Stimulated activated CD8-positive, alpha-beta memory T cell treated with anti-CD3 and anti-CD28 coated beads, Interleukin-15, amount 100 ng/mL, for 1 hour (primary cell): Measurements from ENCODE around the gene HYAL3.
"Not testable (repeated sequence)": the region's sequence is repeated elsewhere in the genome, so short reads cannot be mapped to it uniquely, and the experiment has no call there.

Source experiments
- DNase-seq: peaks from one replicate; pipeline ENCODE4 v3.0.0-alpha.2; 2020; ENCODE audit warnings: low read depth

Gene HYAL3

DNA sequence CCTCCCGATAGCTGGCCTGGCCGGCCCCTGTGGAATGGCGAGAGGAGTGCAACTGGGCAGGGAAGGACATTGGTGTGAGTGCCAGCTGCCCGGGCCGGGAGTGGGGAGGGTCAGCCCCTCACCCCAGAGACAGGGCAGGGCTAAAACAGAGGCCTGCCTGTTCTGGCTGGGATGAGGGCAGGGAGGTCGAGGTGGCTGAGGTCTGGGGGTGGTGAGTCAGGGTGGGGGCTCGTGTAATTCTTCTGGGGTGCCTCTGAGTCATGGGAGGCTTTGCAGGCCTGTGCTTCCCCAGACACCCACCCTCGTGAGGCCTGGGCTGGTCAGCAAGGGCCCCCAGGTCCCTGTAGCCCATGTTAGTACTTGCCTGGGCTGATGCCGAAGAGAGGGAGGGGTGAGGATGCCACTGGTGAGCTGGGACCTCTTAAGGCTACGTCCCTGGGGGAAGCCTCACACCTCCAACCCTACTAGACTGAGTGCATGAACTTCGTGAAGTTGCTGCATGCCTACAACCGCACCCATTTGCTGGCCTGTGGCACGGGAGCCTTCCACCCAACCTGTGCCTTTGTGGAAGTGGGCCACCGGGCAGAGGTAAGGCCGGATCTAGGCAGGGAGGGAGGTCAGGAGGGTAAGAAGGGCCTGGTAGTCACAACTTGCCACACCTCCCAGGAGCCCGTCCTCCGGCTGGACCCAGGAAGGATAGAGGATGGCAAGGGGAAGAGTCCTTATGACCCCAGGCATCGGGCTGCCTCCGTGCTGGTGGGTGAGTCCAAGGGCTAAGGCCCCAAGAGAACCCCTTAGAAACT, 28.6 kb downstream of the HYAL3 start:
- DNase-seq = no peak

DNA sequence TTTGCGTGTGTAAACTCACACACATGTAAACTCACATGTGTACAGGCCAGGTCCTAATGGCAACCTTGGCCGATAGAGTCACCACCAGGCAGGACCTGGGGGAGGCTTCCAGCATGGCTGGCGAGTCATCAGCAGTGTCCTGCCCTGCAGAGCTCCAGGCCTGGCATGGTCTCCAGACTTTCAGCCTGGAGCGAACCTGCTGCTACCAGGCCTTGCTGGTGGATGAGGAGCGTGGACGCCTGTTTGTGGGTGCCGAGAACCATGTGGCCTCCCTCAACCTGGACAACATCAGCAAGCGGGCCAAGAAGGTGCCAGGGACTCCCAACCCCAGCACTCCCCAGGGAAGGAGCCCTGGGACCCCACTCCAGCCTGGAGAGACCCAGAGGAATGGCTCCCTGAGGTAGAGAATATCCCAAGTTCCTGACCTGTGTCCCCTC, 29.2 kb downstream of the HYAL3 start:
- no peak for DNase-seq

DNA sequence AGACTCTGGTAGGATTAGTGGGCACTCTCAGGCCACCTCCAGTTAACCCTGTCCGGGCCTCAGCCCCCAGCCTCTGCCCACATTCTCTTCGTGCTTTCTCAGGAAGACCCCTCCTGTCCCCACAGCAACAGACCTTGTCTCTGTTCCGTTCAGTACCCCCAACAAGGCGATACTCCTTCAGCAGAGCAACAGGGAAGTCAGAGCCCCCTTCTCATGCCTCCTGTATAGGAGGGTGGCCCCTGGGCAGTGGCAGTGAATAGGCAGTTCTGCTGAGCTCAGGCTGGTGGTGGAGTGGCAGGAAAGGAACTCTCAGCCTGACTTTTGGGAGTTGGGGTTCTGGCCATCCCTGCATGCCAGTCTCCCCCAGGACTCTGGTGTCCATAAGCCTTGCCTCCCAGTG, 29.7 kb downstream of the HYAL3 start:
- DNase-seq = no peak

DNA sequence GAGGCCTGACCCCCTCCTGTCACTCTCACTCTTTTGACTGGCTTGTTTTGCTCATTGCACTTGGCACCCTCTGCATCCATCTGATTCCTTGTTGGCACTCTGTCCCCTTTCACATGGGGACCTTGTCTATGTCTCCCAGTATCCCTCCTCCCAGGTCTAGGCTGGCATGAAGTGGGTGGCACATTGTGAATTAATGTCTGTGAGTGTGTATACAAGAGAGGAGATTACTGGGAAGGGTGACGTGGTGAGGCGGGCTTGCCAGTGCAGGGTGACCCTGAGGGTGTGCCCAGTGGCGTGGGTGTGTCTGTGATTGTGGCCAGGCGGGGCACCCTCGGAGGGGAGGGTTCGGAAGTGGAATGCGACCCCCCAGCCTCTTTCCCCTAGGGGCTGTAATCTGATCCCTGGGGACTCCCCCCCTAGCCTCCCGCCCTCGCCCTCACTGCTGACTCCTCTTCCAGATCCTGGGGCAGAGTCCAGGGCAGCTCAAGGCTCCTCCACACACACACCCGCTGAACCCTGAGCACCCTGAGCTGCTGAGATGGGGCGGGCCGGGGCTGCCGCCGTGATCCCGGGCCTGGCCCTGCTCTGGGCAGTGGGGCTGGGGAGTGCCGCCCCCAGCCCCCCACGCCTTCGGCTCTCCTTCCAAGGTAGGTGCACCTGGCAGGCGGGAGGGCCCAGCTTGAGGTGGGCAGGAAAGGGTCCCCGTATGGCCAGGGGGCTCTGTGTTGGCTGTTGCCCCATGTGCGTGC, 30.3 kb downstream of the HYAL3 start, which contains the start of gene SEMA3B:
SEMA3B (plus strand) TSS at position 445 of the 749 bp plus-strand sequence; CDS start at position 539, 94 bp downstream.
- no peak for DNase-seq

DNA sequence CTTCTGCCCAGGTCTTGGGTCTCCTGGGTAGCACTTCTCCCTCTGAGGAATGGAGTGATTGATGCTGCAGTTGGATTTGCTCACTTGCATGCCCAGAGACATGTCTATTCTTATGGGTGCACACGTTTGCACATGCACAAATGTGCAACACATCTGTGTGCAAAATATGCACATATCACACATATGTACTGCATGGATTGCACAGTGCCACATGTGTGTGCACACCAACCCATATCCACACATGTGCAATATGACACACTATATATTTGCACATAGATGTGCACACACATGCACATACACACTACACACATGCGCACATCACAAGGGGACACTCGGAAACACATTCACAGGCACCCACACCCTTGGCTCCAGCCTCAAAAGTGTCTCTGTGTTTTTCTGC, 30.9 kb downstream of the HYAL3 start:
- DNase-seq = no peak

DNA sequence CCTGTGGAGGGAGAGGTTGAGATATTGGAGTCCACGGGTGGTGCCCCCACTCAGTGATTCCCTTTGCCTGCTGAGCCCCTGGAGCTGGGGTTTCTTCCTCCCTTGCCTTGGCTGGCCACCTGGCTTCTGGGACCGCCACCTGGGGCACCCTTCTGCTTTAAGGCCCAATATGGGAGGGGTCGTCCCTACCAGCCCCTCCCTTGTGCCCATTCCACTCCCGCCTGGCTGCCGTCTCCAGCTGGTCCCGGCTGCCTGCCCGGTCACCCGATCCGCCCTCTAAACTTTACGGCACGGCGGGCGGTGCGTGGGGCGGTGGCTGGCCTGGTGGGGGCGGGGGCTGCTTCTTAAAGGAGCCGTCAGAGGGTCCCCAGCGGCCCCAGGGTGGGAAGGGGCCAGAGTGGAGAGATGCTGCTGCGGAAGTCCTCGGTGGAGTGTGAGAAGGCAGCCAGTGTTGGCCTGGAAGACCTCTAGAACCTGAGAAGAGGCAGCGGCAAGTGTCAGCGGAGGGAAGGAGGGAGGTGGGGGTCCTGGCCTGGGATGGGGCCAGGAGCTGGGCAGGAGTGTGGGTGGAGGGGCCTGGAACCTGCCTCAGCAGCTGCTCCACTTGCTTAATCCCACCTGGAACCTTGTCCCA, 31.8 kb downstream of the HYAL3 start:
- no peak for DNase-seq

DNA sequence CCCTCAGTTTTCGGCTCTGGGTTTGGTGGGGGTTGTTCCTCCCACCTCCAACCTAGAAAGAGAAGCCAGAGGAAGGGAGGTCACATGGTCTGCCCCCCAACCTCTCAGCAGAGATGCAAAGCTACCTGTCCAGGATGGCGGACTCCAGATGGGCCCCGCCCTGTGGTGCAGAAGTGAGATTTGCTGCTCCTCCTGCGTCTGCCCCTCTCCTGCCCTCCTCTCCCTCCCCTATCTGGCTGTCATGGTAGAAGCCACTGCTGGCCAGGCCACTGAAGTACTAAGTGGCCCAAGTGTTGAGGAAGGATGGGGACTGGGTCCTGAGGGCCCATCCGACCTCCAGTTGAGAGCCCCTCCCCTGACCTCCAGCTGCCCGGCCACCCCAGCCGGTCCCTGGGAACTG, 32.4 kb downstream of the HYAL3 start:
- no peak for DNase-seq

DNA sequence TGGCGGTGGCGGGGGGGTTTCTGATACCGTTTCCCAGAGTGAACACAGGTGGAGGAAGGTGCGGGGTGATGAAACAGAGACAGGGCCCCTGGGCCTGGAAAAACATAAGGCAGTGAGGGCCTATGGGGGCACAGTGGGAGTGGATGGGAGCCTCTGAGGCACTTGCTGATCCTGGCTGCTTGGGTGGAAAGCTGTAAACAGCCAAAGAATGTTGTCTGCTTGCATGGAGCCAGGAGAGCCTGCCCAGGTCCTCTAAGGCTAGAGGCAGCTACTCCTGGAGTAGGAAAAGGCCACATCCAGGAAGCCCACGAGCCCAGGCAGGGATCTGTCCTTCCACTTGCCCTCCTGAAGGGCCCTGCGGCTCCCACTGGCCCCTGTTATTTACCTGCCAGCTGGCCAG, 33.2 kb downstream of the HYAL3 start:
- DNase-seq = no peak

DNA sequence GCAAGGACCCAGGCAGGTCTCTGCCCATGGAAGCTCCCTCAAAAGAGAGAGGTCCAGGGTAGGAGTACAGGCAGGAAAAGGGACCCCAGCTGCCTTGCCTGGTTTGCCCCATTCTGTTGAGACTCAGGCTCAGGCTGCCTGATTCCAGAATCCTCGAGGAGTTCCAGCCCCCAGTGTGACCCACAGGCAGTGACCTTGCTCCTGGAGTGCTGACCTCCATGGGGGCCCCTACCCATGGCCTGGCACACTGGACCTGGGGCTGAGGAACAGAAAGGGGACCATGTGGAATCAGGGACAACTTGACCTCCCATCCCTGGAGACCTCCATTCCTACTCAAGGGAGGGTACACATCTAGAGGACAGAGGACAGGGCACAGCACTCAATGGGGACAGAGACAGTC, 33.6 kb downstream of the HYAL3 start:
- DNase-seq = no peak

DNA sequence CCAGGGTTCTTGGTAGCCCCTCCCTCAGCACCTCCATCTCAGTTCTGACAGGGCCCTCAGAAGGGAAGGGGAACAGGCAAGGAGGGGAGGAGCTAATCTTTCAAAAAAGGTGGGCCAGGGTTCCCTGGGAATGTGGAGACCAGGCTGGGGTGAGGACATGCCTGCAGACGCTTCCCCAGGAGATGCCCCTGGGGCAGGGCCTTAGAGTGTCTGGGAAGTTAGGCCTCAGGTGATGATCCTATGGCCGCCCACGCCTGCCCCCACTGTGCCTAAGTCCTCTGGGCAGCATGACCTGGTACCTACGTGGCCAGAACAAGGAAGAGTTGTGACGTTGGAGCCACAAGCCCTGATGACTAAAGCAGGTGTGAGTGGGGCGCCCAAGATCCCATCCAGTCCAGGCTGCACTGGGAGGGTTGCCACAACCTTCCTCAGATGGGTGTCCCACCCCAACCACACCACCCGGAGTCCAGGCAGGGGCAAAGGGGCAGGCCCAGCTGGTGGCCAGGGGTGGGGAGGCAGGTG, 34.2 kb downstream of the HYAL3 start:
- DNase-seq = no peak

DNA sequence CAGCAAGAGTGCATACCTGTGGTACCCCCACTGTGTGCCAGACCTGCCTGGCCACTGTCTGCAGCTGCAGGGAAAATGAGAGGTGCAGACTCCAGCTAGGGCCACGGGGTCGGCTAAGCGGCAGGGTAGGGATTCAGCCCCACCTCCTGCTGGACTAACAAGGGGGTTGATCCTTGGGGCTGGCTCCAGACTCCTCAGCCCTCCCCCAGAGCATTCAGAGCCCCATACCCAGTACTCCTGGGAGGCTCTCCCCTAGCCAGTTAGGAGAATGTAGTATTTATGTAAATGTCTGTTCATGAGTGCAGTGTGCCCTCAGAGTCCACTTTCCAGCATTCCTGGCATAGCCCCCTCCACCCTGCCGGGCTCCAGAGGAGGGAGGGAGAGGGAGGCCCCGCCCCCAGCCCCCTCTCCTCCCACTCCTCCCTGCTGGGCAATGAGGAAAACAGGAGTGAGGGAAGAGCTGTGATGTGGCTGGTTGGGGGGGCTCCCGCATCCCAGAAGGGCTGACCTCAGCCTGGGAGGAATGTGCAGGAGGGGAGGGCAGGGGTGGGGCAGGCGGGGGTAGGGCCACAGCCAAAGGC, 34.7 kb downstream of the HYAL3 start:
- DNase-seq = no peak

DNA sequence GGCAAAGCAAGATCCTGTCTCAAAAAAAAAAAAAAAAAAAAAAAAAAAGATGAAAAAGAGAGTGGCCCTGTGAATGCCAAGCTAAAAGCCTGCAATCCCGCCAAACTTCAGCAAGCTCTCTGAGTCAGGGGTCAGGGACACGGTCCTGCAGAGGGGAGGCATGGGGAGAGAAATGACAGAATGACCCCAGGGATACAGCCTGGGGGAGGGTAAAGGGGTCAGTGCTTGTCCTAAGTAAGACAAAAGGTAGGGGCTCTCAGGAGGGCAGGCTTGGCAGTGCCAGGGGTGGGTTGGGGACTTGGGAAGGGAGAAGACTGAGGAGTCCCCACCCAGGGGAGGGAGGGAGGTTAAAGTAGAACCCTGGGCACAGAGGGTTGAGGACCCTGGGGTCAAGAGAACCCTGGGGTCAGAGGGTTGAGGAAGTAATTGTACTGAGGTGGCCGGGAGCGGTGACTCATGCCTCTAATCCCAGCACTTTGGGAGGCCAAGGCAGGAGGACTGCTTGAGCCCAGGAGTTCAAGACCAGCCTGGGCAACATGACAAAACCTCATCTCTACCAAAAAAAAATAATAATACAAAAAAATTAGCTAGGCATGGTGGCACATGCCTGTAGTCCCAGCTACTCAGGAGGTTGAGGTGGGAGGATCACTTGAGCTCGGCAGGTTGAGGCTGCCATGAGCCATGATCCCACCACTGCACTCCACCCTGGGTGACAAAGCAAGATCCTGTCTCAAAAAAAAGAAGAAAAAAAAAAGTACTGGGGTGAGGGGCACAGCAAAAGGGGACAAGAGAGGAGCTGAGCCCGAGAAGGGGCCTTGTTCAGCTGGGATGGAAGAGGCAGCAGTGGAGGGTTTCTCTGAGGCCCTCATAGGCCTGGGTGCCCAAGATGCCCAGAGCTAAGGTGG, 35.5 kb downstream of the HYAL3 start:
- DNase-seq = no peak

DNA sequence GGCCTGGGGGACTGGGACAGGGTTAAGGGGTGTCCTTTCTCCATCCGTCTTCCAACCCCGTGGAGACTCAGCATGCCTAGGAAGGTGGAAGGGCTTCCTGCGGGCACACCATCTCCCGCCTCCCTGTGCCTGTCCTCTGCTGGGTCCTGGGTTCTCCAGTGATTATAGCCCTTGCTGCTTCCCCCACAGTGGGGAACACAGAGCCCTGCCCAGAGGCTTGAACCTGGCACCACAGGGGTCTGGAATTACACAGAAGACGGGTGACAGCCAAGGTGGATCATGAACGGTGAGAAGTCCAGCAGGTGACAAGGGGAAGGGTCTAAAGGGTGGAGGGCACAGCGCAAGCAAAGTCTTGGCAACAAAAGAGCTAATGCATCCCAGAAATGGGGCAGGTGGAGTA, 36.4 kb downstream of the HYAL3 start:
- no peak for DNase-seq

DNA sequence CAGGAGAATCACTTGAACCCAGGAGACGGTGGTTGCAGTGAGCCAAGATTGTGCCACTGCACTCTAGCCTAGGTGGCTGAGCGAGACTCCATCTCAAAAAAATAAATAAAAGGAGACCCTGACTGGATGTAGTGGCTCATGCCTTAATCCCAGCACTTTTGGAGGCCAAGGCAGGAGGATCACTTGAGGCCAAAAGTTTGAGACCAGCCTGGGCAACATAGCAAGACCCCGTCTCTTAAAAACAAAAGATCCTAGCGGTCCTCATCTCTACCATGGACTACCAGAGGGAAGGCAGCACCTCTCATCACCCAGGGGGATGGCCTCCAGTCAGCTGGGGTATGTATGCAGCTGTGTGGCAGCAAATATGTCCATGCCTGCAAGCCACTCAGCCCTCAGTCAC, 37.0 kb downstream of the HYAL3 start:
- DNase-seq = not testable (repeated sequence)

DNA sequence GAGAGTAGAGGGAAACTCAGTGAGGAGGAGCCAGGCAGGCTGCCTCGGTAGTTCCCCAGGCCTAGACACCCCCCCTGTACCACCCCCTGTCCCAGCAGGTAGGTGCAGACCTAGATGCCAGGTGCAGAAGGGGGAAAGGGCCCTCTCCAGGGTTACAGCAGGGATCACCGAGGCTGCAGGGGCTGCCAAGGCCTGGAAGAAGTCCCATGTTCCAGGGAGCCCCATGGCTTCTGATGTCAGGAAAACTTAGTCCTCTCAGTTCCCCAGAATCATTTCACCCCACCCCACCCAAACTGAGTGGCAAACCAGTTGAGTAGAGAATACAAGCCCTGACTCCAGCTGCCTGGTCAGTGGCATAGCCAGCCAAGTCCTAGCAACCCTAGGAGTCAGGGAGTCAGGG, 37.7 kb downstream of the HYAL3 start:
- no peak for DNase-seq

DNA sequence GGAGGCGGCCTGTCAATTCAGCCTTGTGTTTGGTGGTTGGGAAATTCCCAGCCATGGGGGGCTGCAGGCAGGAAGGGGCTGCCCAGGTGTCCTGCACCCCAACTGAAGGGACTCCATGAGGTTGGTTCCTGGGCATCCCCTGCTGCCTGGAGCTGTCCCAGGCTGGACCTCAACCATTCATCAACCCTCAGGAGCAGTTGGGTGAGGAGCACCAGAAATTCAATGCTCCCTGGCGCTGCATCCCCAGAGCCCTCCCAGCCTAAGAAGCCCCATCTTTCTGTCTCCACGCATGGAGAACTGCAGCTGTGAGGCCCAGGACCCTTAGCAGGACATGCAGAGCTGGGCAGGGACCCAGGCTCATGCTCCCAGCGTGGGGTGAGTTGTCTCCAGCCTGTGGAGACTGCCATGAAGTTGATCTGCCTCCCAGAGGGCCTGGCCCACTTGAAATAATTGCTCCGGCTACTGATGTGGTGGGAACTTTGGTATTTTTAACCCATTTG, 38.2 kb downstream of the HYAL3 start:
- no peak for DNase-seq

DNA sequence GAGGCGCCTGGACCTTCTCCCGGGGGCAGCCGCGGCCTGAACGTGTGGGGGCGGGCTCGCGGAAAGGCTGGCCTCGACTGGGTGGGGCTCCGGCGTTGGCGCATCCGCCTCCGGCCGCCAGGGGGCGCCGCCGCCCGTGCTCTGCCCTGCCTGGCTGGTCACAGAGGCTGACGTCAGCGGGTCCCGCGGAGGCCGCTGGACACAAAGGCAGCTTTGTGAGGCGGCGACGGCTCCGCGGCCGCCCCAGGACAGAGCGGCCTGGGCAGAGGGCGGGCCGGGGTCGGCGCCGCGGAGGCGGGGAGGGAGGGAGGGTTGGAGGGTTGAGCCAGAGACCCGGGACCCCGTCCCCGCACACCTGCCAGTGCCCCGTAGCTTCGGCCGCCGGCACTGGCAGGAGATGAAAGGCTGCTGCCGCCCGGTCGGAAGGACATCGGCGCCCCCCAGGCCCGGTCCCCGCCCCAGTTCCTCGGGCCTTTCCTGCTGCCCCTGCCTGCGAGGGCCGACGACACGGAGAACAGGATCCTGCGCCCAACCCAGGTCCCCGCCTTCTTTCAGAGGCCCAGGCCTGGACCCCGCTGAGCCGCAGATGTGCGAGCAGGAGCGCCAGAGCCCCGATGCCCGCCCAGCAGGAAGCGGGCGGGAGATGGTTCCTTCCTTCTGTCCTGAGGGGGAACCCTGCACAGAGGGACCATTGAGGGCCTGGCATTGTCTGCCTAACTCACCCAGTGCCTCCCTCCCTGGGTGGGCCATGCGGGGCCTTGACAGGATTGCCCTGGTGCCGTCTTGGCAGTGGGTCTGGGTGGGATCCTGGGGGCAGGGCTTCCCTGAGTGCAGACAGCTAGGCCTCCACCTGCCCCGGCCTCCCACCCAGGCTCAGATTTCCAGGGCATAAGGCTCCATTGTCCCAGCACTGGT, 38.9 kb downstream of the HYAL3 start:
- peak; percentile 54 for DNase-seq

DNA sequence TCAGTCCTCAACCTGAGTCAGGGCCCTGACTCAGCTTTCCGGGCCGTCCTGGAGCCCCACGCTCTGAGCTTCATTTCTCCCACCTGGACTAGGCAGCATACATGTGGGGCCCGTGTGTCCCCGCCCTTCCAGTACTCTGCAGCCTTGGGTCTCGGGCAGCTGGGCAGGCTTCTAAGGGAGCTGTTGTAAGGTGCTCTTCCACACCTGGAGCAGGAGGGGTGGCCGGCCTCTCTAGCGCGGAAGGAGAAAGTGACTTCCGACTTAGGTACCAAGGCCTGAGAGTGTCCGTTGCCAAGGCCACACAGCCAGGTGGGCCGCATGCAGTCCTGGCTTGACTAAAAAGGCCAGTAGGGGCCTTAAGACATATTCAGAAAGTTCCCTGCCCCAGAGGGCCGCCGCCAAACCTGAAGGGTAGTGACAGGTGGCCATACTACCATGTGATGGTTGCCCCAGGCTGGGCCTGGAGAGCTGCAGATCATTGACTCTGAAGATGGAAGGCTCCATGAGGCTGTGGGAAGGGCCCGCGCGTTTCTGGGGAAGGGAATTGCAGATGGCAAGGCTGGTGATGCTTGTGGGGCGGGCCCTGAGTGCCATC, 39.7 kb downstream of the HYAL3 start:
- DNase-seq = no peak

DNA sequence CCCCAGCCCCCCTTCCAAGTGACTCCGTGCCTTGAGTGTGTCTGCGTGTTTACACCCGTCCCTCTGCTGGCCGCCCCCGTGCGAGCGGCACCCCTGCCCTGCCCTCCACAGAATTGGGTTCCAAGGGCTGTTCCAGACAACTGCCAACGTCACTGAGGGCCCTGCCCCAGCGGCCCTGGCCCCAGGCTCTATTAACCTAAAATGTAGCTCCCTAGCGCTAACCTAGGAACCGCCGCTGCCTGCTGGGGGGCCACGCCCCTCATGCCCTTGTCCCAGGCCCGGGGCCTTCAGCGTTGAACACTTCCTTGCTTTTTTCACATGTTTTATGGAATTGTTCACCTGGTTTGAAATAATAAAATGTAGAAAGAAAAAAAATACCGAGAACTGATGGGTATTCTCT, 40.2 kb downstream of the HYAL3 start:
- DNase-seq = no peak
